A549 treated with ZK216348 at 1 μM for 4 hours (cell line): Measurements from ENCODE around the gene DEFB128. TPM values are rescaled to one million over a fixed set of nuclear protein-coding genes. Genes with fewer than 3 reads are reported as not detected.

Source experiments
- total RNA-seq: library from RNA; stranded (reverse); fragments of 200-300 nt; extraction: Qiagen RNA extraction; gene quantifications from 5 replicates; pipeline ENCODE4 v1.2.3, GENCODE V29; 2022; ENCODE audit warnings: low read depth

The DEFB128 gene
- not detected in 5 replicates for total RNA-seq

DNA sequence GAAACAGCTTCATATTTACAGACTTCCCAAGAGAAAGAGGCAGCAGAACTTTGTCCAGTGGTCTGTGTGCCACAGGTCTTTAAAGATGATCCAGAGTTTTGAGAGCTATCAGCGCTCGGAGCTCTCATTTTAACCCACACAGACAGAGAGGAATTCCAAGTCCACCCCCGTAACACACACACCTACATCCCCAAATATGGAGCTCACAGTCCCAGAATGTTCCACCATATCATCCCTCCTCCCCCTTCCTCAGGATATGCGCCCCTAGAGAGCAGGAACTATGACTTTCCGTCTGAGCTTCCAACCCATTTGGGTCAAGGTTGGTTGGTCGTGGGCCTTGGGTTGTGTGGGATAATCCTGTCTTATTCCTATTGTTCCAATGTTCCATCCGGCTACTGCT is at the start of gene DEFB128:
DEFB128 (minus strand) TSS at position 101 of the 400 bp plus-strand sequence; CDS start at position 13, 88 bp downstream.

DNA sequence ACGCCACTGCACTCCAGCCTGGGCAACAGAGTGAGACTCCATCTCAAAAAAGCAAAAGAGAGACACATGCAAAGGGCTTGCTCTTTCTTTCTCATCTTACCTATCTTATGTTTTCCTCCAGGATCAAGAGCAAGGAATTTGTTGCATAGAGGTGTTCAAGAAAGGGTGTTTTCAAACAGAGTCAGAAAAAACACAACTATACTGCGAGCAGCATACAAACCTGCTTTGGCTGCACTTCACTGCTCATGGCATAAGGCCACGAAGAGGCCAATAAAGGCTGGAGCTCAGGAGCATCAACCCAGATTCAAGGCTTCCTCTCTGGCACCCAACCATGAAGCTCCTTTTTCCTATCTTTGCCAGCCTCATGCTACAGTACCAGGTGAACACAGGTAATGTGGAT is 37.4 kb upstream of the DEFB128 start, which contains the start of gene DEFB129:
DEFB129 (plus strand) TSS at position 301 of the 400 bp plus-strand sequence; CDS start at position 332, 31 bp downstream.

DNA sequence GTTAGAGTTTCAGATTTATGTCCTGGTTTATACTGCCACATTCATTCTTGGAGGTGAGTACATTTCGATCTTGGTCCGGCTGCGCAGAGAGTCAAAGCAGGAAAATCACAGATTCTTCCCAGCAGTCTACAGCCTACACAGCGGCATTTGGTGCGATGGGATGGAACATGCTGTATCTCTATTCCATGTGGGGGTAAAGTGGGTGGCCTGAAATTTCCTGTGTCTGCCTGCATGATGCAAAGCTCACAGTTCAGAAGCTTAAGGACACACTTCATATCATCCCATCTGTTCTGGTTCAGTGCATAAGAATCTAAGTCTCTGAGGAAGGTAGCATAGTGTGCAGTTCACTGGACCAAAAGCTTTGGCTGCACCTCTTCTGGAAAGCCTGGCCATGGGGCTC is 32.4 kb downstream of the DEFB128 start, which contains the start of gene DEFB127:
DEFB127 (plus strand) TSS at position 301 of the 400 bp plus-strand sequence; CDS start at position 392, 91 bp downstream.

DNA sequence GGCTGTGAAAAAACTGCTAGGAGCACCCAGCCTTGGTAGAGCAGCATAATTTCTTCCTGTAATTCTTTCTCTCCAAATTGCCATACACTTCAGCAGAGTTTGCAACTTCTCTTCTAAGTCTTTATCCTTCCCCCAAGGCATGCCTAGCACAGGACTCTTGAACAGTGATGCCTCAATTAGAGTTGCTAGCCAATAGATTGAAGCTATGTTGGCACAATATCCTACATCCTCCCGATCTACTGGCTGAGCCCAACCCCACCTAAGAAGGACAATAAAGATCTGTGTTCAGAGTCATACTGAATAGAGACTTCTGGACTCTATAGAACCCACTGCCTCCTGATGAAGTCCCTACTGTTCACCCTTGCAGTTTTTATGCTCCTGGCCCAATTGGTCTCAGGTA is 47.2 kb downstream of the DEFB128 start, which contains the start of gene DEFB126:
DEFB126 (plus strand) TSS at position 301 of the 400 bp plus-strand sequence; CDS start at position 340, 39 bp downstream.

Other genes starting within 250 kb of the DEFB128 start
- gene DEFB125, start 102.0 kb downstream of the DEFB128 start, total RNA-seq, result not detected in 5 replicates
- not detected in 5 replicates for gene DEFB126, start 47.1 kb downstream of the DEFB128 start, total RNA-seq
- gene DEFB127, start 32.3 kb downstream of the DEFB128 start, total RNA-seq, result not detected in 5 replicates
- gene DEFB129, start 37.5 kb upstream of the DEFB128 start, total RNA-seq, result not detected in 5 replicates
- not detected in 5 replicates for gene DEFB132, start 68.0 kb upstream of the DEFB128 start, total RNA-seq
- gene C20orf96, start 101.0 kb upstream of the DEFB128 start, total RNA-seq, result 9.9 to 12.6 TPM (median 11.5 TPM) in 5 replicates
- gene ZCCHC3, start 107.9 kb upstream of the DEFB128 start, total RNA-seq, result 17.4 to 24.5 TPM (median 21.9 TPM) in 5 replicates
- 17.9 to 33.9 TPM (median 29.0 TPM) in 5 replicates for gene SOX12, start 135.8 kb upstream of the DEFB128 start, total RNA-seq
- 44.0 to 66.8 TPM (median 61.8 TPM) in 5 replicates for gene NRSN2, start 157.4 kb upstream of the DEFB128 start, total RNA-seq
- 32.3 to 52.4 TPM (median 48.4 TPM) in 5 replicates for gene TRIB3, start 191.0 kb upstream of the DEFB128 start, total RNA-seq
- 100 to 148 TPM (median 138 TPM) in 5 replicates for gene RBCK1, start 218.6 kb upstream of the DEFB128 start, total RNA-seq